Lower leg skin (tissue), 3 donors: Measurements from ENCODE around the gene TRDN.

Experiments
- CTCF ChIP-seq, 3 donors: fragments of 450-650 bp; IDR thresholded peaks; one replicate each; pipeline ENCODE4 v1.5.1; 2016; ENCODE audit warnings: antibody characterized with exemption in 3 of 3, mild to moderate bottlenecking in 3 of 3, moderate library complexity in 2 of 3
- POLR2A ChIP-seq, 2 donors: fragments of 450-650 bp; IDR thresholded peaks; one replicate each; pipeline ENCODE4 v1.6.1; 2016 to 2017; ENCODE audit warnings: antibody characterized with exemption in 2 of 2, mild to moderate bottlenecking in 1 of 2, moderate library complexity in 1 of 2

- TF ChIP-seq CTCF (IDR thresholded peaks at IDR 0.05) (no peak), POLR2A (IDR thresholded peaks at IDR 0.05) (no peak)
These were observed 107.7 kb downstream of the TRDN start for GRCh38 chr6:123529058-123529457.
